ENCODE measurements around the gene RASL11A. TPM values are rescaled to one million over a fixed set of nuclear protein-coding genes. Genes with fewer than 3 reads are reported as not detected.
"Not testable (repeated sequence)": the region's sequence is repeated elsewhere in the genome, so short reads cannot be mapped to it uniquely, and the experiment has no call there.

RASL11A gene
- 10 to 100 TPM; 30.0 to 38.7 (median 36.8) TPM for polyA plus RNA-seq (ENCODE audit: insufficient read length in 3 of 3)

GRCh38 chr13:27270594-27271520 lies at the start of gene RASL11A:
Gene RASL11A, plus strand, starts transcription at chr13:27270830. Its CDS starts 115 bp downstream, at chr13:27270945.
- DNase-seq (ENCODE audit: low read depth in 3 of 3, low spot score in 2 of 3) = peak in 1 of 3 donors; percentile 73

- DNase-seq (ENCODE audit: low read depth in 3 of 3, low spot score in 2 of 3) = not testable (repeated sequence)
These were observed 48.5 kb upstream of the RASL11A start for GRCh38 chr13:27222100-27222499.

- no peak for DNase-seq (ENCODE audit: low read depth in 3 of 3, low spot score in 2 of 3)
These were observed 43.6 kb upstream of the RASL11A start for GRCh38 chr13:27226991-27227390.

GRCh38 chr13:27228131-27228530 lies 42.5 kb upstream of the RASL11A start:
- no peak for DNase-seq (ENCODE audit: low read depth in 3 of 3, low spot score in 2 of 3)

DNA sequence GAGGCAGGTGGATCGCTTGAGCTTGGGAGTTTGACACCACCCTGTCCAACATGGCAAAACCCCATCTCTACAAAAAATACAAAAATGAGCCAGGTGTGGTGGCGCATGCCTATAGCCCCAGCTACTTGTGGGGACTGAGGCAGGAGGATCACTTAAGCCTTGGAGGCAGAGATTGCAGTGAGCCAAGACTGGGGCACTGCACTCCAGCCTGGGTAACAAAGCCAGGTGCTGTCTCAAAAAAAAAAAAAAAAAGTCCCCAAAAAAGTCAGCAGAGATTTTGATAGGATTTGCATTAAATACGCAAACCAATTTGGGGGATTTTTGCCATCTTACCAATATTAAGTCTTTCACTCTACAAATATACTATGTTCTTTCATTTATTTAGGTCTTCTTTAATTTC lies 41.0 kb upstream of the RASL11A start:
- DNase-seq (ENCODE audit: low read depth in 3 of 3, low spot score in 2 of 3) = no peak

DNA sequence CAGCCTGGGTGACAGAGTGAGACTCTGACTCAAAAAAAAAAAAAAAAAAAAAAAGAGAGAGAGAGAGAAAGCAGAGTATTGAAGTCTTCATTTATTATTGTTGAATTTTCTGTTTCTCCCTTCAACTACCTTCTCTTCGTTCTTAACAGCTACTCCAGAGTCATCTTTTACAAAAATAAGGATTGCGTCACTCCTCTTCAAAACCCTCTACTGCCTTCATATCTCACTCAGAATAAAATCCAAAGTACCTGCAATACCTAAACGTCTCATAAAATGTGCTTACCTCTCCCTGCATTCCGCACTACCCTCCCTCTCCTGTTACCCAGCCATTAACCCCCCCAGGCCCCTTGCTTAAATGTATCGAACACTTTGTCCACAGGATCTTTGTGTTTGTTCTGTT lies 36.7 kb upstream of the RASL11A start:
- DNase-seq (ENCODE audit: low read depth in 3 of 3, low spot score in 2 of 3) = no peak

DNA sequence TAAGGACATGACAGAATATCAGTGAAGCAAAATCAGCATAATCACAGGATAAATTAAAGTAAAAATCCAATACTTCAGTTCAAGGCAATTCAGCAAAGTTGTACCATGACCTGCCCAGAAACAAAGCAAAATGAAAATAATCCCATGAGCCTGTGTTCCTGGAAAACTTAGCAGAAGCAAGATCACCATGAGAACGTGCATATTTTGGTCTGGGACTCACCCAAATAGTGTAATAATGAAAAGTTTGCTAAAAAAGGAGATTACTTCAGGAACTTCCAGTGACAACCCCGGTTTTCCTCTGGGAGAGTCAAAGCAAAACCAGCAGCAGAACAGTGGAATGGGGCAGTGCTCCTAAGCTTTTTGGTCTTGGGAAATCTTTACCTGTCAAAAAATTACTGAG lies 34.2 kb upstream of the RASL11A start:
- DNase-seq (ENCODE audit: low read depth in 3 of 3, low spot score in 2 of 3) = no peak

- DNase-seq (ENCODE audit: low read depth in 3 of 3, low spot score in 2 of 3) = no peak
These were observed 27.9 kb upstream of the RASL11A start for GRCh38 chr13:27242702-27243101.

DNA sequence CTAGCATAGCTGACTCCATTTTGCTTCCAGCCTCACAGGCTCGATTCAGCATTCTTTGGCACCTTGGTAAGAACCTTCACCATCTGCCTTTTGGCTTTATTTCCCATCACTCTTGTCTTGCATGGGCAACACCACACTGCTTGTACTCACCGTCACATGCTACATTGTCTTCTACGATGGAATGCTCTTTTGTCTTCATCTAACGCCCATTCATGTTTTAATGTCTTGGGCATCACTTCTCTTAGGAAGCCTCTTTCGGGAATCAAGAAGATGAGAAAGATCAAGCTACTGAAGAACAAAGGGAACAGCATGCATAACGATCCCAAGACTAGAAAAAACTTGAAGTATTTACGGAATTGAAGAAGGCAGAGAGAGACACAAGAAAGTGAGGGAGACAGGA lies 25.0 kb upstream of the RASL11A start:
- no peak for DNase-seq (ENCODE audit: low read depth in 3 of 3, low spot score in 2 of 3)

DNA sequence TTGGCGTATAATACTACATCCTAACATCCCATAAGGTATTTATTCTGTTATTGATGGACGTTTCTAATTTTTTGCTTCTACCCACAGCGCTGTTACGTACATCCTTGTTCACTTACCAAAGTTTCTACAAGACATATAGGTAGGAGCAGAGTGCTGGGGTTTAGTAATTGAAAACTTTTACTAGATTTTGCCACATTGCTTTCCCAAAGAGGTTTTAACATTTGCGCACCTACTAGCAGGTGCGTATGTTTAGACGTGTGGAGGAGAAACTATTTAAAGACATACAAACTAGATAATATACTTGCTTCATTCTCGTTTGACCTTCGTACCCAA lies 19.8 kb upstream of the RASL11A start:
- no peak for DNase-seq (ENCODE audit: low read depth in 3 of 3, low spot score in 2 of 3)

- DNase-seq (ENCODE audit: low read depth in 3 of 3, low spot score in 2 of 3) = peak; percentile 96 to 99 (median 96)
These were observed 19.2 kb upstream of the RASL11A start, which contains the start of gene RPL21 for GRCh38 chr13:27251166-27252091. Gene RPL21, plus strand, starts transcription at chr13:27251558. Its CDS starts 2,219 bp downstream, at chr13:27253777.

- no peak for DNase-seq (ENCODE audit: low read depth in 3 of 3, low spot score in 2 of 3)
These were observed 18.2 kb upstream of the RASL11A start for GRCh38 chr13:27252467-27252866.

DNA sequence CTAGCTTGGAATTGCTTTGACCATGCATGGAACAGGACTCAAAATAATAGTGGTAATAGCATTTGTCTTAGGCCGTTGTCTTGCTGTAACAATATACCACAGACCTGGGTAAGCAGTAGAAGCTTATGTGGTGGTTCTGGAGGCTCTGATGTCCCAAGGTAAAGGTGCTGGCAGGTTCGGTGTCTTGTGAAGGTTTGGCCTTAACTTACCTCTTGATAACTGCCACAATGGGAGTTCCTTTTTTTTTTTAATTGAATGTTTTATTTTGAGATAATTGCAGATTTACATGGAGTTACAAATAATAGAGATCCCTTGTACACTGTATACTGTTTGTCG lies 13.4 kb upstream of the RASL11A start:
- DNase-seq (ENCODE audit: low read depth in 3 of 3, low spot score in 2 of 3) = no peak

DNA sequence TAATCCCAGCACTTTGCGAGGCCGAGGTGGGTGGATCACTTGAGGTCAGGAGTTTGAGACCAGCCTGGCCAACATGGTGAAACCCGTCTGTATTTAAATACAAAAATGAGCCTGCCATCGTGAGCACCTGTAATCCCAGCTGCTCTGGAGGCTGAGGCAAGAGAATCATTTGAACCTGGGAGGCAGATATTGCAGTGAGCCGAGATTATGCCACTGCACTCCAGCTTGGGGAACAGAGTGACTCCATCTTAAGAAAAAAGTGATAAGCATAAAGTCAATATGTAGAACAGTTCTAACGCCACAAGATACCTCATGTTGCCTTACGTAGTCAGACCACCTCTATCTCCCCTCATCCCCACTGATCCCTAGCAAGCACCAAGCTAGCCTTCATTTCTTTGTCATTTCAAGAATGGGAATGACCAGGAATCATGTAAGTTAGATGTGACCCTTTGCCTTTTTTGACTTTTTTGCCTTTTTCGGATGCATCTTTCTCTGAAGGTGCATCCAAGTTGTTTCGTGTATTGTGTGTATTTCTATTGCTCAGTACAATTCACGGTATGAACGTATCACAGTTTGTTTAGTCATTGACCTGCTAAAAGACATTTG lies 12.9 kb upstream of the RASL11A start:
- DNase-seq (ENCODE audit: low read depth in 3 of 3, low spot score in 2 of 3) = no peak

GRCh38 chr13:27258637-27259386 lies 11.8 kb upstream of the RASL11A start:
- DNase-seq (ENCODE audit: low read depth in 3 of 3, low spot score in 2 of 3) = no peak

GRCh38 chr13:27259831-27260230 lies 10.8 kb upstream of the RASL11A start:
- no peak for DNase-seq (ENCODE audit: low read depth in 3 of 3, low spot score in 2 of 3)

DNA sequence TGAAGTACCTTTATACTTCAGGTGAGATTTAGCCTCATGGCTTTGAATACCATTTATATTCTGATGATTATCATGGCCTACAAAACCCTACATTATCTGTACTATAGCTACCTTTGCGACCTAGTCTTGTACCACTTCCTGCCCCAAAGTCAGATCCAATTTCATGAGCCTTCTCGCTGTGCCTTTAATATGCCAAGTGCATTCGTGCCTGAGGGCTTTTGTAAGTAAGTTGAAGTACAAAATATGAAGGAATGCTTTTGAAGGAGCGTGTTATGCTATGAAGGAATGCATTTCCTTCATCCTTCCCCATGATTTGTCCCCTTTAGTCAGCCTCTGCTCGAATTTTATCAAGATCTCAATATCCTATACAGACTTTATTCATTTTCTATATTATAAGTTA lies 9.2 kb upstream of the RASL11A start:
- DNase-seq (ENCODE audit: low read depth in 3 of 3, low spot score in 2 of 3) = no peak

- DNase-seq (ENCODE audit: low read depth in 3 of 3, low spot score in 2 of 3) = no peak
These were observed 7.2 kb upstream of the RASL11A start for GRCh38 chr13:27263438-27263837.

DNA sequence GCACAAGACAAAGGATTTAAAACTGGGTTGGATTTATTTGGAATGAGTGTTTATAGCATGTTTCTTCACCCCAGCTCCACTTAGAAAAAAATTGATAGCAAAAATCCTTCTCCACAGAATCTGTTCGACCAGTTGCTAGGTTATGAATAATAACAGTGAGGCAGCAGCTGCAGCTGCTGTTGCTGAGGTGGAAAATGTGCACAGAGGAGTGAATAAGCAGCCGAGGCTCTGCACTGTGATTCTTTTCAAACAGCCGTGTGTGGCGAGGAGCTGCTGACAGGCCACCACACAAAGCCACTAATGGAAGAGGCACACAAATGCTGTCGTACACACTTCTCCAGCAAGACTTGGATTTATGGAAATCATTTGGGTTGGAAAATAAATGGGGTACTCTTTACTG lies 6.4 kb upstream of the RASL11A start:
- no peak for DNase-seq (ENCODE audit: low read depth in 3 of 3, low spot score in 2 of 3)

GRCh38 chr13:27264648-27265047 lies 6.0 kb upstream of the RASL11A start:
- DNase-seq (ENCODE audit: low read depth in 3 of 3, low spot score in 2 of 3) = no peak
